ENCODE data around the gene TAGLN.

TAGLN gene

DNA sequence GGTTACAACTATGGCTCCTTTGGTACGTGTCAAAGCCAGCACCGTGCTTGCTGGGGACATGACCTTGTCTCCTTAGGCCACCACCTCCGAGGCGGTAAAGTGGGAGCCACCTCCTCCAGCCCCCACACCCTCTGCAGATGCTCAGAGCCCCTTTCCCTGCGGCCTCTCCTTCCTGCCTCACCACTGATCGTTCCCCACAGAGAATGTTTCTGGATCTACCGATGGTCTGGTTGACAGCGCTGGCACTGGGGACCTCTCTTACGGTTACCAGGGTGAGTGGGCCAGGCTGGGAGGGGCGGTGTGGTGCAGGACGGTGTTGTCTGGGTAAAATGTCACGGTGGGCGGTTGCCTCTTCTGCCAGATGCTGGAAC lies 11.8 kb upstream of the TAGLN start:
- TF ChIP-seq, protein P1, sequence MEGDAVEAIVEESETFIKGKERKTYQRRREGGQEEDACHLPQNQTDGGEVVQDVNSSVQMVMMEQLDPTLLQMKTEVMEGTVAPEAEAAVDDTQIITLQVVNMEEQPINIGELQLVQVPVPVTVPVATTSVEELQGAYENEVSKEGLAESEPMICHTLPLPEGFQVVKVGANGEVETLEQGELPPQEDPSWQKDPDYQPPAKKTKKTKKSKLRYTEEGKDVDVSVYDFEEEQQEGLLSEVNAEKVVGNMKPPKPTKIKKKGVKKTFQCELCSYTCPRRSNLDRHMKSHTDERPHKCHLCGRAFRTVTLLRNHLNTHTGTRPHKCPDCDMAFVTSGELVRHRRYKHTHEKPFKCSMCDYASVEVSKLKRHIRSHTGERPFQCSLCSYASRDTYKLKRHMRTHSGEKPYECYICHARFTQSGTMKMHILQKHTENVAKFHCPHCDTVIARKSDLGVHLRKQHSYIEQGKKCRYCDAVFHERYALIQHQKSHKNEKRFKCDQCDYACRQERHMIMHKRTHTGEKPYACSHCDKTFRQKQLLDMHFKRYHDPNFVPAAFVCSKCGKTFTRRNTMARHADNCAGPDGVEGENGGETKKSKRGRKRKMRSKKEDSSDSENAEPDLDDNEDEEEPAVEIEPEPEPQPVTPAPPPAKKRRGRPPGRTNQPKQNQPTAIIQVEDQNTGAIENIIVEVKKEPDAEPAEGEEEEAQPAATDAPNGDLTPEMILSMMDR (IDR thresholded peaks at IDR 0.05; ENCODE audit: low read depth, low read length) = no peak
- DNase-seq (ENCODE audit: extremely low read depth, low read depth) = no peak

DNA sequence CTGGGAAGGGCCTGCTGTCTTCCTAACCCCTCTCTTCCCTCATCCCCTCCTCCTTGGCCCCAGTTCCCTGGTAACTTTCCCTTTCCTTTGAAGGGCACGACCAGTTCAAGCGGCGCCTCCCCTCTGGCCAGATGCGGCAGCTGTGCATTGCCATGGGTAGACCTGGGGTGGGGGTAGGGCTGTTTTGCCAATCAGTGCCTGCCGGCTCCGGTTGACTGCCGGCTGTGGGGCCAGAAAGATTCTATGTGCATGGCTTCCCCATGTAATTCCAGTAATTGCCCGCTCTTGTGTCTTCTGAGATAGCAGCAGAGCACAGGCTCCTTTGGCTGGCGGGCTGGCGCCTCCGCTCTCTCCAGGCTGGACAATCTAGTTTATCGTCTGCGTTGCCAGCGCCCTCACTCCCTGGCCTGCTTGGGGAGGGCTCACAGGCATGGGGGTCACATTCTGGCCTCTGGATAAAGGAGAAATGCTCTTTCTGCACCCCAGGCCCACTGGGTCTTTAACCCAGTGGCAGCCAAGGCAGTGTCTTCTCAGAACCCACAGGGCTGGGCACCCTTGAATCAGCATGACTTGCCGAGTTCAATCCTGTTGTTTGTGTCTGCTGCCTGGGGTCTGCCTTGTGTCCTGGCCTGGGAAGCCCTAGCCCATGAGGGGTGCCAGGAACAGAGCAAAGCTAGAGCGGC lies 11.2 kb upstream of the TAGLN start:
- TF ChIP-seq, protein P1 (IDR thresholded peaks at IDR 0.05; ENCODE audit: low read depth, low read length) = no peak
- DNase-seq (ENCODE audit: extremely low read depth, low read depth) = no peak

DNA sequence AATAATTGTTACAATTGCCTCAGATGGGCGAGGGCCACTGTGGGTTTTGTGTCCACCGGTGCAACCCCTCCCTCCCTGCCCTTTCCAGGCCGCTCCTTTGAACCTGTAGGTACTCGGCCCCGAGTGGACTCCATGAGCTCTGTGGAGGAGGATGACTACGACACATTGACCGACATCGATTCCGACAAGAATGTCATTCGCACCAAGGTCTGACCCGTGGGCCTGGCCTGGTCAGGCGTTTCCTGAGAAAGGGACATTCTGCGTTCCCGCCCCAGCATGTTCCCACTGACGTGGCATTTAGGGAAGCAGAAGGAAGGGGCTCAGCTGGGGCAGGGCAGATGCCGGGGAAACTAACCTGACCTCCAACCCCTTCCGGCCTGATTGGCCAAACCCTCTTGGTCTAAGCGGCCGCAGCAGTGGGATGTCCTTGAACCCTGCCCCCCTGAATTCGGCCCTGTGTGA lies 10.5 kb upstream of the TAGLN start:
- TF ChIP-seq, protein P1 (IDR thresholded peaks at IDR 0.05; ENCODE audit: low read depth, low read length) = no peak

DNA sequence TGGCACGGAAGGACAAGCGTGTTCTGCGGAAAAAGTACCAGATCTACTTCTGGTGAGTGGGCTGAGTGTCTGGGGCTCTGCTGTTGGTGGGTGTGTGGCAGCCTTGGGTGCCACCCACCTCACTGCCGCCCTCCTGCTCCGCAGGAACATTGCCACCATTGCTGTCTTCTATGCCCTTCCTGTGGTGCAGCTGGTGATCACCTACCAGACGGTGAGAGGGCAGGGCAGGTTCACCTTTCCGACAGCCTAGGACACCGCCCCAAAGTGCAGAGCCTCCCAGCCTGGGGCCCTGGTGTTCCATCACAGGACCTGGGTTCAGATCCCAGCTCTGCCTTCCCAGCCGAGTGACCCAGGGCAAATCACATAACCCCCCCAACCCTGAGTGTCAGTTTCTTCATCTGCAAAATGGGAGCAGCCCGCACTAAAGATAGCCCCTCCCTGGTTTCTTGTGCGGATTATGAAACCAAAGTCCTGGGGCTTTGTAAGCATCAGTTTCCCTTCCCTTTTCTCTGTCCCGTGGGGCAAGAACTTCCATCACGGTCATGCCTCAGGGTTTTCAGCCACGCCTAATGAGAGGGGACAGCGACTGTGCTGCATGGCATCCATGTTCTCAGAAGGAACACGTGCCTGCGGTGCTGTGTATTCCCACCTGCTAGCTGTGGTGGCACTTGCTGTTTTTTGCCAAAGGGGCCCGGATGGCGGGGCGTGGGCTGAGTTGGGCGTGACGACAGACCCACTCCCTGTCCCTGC lies 9.8 kb upstream of the TAGLN start:
- DNase-seq (ENCODE audit: extremely low read depth, low read depth) = no peak
- TF ChIP-seq, protein P1 (IDR thresholded peaks at IDR 0.05; ENCODE audit: low read depth, low read length) = no peak

More for the DNA sequence above, 10.5 kb upstream of the TAGLN start:
- no peak for DNase-seq (ENCODE audit: extremely low read depth, low read depth)

DNA sequence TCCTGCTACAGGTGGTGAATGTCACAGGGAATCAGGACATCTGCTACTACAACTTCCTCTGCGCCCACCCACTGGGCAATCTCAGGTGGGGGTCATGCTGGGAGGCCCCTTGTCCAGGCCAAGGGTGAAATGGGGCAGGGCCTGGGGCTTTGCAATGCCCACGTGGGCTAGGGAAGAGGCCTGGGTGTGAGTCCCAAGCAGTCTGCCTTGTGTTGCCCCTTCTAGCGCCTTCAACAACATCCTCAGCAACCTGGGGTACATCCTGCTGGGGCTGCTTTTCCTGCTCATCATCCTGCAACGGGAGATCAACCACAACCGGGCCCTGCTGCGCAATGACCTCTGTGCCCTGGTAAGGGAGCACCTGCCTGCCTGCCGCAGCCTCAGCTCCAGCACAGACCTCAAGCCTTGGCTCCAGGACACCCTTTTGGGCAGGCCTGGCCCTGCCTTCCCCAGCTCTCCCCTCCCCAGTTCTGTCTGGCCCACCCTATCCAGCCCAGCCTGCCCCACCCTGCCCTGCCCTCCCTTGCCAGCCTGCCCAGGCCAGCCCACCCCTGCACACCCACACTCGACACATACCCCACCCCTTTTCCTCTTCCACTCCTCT lies 9.1 kb upstream of the TAGLN start:
- DNase-seq (ENCODE audit: extremely low read depth, low read depth) = no peak
- TF ChIP-seq, protein P1 (IDR thresholded peaks at IDR 0.05; ENCODE audit: low read depth, low read length) = no peak

DNA sequence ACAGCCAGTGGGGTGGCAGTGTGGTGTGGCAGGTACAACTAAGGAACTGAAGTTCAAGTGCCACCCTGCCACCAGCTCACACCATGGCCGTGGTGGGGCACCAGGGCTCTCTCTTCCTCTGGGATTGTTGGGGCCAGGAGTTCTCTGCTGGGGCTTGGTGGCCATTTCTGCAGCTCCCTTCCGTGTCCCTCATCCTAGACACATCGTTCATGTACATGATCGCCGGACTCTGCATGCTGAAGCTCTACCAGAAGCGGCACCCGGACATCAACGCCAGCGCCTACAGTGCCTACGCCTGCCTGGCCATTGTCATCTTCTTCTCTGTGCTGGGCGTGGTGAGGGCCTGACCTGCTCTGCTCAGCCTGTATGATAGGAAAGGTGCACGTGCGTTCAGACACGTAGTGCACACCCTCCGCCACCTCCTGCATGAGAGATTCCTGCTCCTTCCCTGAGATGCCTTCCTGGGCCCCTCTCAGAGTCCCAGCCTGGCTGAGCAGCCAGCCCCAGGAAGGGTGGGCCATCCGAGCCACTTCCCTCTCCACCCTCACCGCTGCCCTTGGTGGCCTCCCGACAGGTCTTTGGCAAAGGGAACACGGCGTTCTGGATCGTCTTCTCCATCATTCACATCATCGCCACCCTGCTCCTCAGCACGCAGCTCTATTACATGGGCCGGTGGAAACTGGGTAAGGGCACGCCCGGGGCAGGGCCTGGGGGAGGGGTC lies 7.3 kb upstream of the TAGLN start:
- TF ChIP-seq, protein P1 (IDR thresholded peaks at IDR 0.05; ENCODE audit: low read depth, low read length) = no peak
- no peak for DNase-seq (ENCODE audit: extremely low read depth, low read depth)
